ENCODE data around the gene EOLA1.
"Not testable (repeated sequence)": the region's sequence is repeated elsewhere in the genome, so short reads cannot be mapped to it uniquely, and the experiment has no call there.

DNA sequence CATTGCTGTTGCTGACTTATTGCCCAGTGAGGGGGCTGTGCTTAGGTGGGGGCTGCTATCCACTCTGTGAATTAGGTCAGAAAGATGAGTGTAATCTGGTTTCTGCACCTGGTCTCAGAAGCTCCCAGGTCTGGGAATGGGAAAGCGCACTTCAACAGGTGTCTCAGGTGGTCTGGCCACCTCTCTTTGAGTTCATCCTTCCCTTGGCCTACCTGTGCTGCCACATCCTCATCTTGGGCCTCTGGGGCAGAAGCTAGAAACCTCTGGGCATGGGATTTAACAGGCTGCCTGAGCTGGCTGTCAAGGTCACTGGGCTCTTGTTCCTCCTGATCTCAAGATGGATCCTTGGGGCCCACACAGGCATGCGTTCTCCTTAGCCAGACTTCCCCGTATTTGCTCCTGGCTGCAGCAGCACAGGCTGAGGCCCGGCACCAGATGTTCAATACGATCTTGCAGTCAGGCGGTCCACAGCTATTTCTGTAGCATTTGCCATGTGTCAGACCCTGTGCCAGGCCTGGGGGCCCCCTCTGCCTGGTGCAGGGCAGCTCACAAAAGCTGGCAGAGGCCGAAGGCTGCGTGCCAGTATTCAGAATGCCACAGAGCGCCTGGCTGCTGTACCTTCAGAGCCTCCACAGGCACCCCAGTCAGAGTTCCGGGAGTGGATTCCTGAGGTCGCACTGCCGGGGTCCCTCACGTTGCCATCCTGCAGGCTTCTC, 14.3 kb upstream of the EOLA1 start:
- TF ChIP-seq, protein P1, sequence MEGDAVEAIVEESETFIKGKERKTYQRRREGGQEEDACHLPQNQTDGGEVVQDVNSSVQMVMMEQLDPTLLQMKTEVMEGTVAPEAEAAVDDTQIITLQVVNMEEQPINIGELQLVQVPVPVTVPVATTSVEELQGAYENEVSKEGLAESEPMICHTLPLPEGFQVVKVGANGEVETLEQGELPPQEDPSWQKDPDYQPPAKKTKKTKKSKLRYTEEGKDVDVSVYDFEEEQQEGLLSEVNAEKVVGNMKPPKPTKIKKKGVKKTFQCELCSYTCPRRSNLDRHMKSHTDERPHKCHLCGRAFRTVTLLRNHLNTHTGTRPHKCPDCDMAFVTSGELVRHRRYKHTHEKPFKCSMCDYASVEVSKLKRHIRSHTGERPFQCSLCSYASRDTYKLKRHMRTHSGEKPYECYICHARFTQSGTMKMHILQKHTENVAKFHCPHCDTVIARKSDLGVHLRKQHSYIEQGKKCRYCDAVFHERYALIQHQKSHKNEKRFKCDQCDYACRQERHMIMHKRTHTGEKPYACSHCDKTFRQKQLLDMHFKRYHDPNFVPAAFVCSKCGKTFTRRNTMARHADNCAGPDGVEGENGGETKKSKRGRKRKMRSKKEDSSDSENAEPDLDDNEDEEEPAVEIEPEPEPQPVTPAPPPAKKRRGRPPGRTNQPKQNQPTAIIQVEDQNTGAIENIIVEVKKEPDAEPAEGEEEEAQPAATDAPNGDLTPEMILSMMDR (IDR thresholded peaks at IDR 0.05), result not testable (repeated sequence)
- TF ChIP-seq POLR2A (IDR thresholded peaks at IDR 0.05), result not testable (repeated sequence)
